GM12878 (cell line): ENCODE data around the gene STX8. TPM values are rescaled to one million over a fixed set of nuclear protein-coding genes. Genes with fewer than 3 reads are reported as not detected.
"Not testable (repeated sequence)": the region's sequence is repeated elsewhere in the genome, so short reads cannot be mapped to it uniquely, and the experiment has no call there.

Experiments used
- ATAC-seq: fragments of 200-7000 bp; cut with Tn5 transposase; 3 replicates; pipeline ENCODE4 v1.9.1; 2020; ENCODE audit warnings: mild to moderate bottlenecking, moderate library complexity
- BruUV-seq: library from RNA; stranded (reverse); fragments of 400-500 nt; replicated peaks from 2 replicates; lab custom pipeline; 2021; lab: Mats Ljungman, UMichigan
- CTCF ChIA-PET: fragments of 300-600 bp; sonication (Branson Sonifier 250); formaldehyde crosslinking; extraction: SDS; loops from one replicate; lab custom pipeline; 2021; ENCODE audit warnings: inconsistent platforms; lab: Yijun Ruan, JAX
- POLR2A ChIA-PET: fragments of 350-600 bp; formaldehyde crosslinking; extraction: SDS; loops from one replicate; lab custom pipeline; 2021; ENCODE audit warnings: inconsistent platforms; lab: Charles Lee
- RAD21 ChIA-PET: fragments of 300-600 bp; sonication (Branson Sonifier 250); formaldehyde crosslinking; loops from one replicate; lab custom pipeline; 2023; ENCODE audit warnings: antibody characterized with exemption; ENCODE audit not compliant: unreplicated experiment; lab: Charles Lee
- SMC1A ChIA-PET: fragments of 300-600 bp; sonication (Branson Sonifier 250); formaldehyde crosslinking; loops from one replicate; lab custom pipeline; 2023; ENCODE audit not compliant: unreplicated experiment, uncharacterized antibody; lab: Charles Lee
- DNase-seq: peaks from one replicate; pipeline ENCODE4 v3.0.0-alpha.2; 2011; ENCODE audit warnings: low read depth, low spot score
- FAIRE-seq: peaks from 3 replicates; lab custom pipeline; 2011; peaks lifted over from hg19 to GRCh38; lab: Jason Lieb, UNC
- H2AFZ ChIP-seq: 2 replicates; pipeline ENCODE4 v1.6.0; 2011; ENCODE audit warnings: low read depth, low read length, control low read depth; ENCODE audit not compliant: control insufficient read depth
- H3K27ac ChIP-seq: 2 replicates; pipeline ENCODE4 v1.5.1; 2011; ENCODE audit warnings: control low read depth; ENCODE audit not compliant: control insufficient read depth, insufficient read depth
- H3K27me3 ChIP-seq, 2 experiments: replicated peaks in 1 of 2; 2 replicates each; pipeline versions ENCODE4 v1.6.0 to v1.6.1; 2011; ENCODE audit warnings: low read length in 1 of 2; ENCODE audit not compliant: control insufficient read depth in 2 of 2, insufficient read depth in 2 of 2
- H3K36me3 ChIP-seq, 2 experiments: 2 replicates each; pipeline ENCODE4 v1.5.1; 2011; ENCODE audit warnings: low read length in 1 of 2; ENCODE audit not compliant: control insufficient read depth in 2 of 2, insufficient read depth in 2 of 2
- H3K4me1 ChIP-seq: 2 replicates; pipeline ENCODE4 v1.6.1; 2011; ENCODE audit warnings: mild to moderate bottlenecking, low read length, moderate library complexity, mixed read lengths; ENCODE audit not compliant: control insufficient read depth, insufficient read depth
- H3K4me2 ChIP-seq: 2 replicates; pipeline ENCODE4 v1.6.0; 2011; ENCODE audit warnings: control low read depth; ENCODE audit not compliant: control insufficient read depth, insufficient read depth
- H3K4me3 ChIP-seq: fragments of 200-600 bp; sonication (generic); 2 replicates; pipeline ENCODE4 v1.5.1; 2016
- H3K79me2 ChIP-seq: 2 replicates; pipeline ENCODE4 v1.6.0; 2011; ENCODE audit warnings: low read length; ENCODE audit not compliant: control insufficient read depth, insufficient read depth
- H3K9ac ChIP-seq: 2 replicates; pipeline ENCODE4 v1.8.0; 2011; ENCODE audit warnings: low read length, control low read depth, mixed read lengths; ENCODE audit not compliant: control insufficient read depth, insufficient read depth
- H3K9me3 ChIP-seq: replicated peaks from 3 replicates; pipeline ENCODE4 v1.5.1; 2011; ENCODE audit warnings: mild to moderate bottlenecking, low read length; ENCODE audit not compliant: control insufficient read depth, insufficient read depth
- H4K20me1 ChIP-seq: 2 replicates; pipeline ENCODE4 v1.6.0; 2011; ENCODE audit not compliant: control insufficient read depth, insufficient read depth
- ASH2L ChIP-seq: fragments of 300-600, 200-600 bp; sonication (generic); IDR thresholded peaks from 2 replicates; pipeline ENCODE4 v1.6.1; 2017; ENCODE audit warnings: low read depth, mild to moderate bottlenecking, borderline replicate concordance
- CEBPB ChIP-seq, 2 experiments: fragments of 150-350 bp in 1 of 2; IDR thresholded peaks; 2 replicates each; pipeline ENCODE4 v1.6.1; 2012 to 2014; ENCODE audit warnings: low read depth in 2 of 2, low read length in 2 of 2, borderline replicate concordance in 1 of 2, inconsistent platforms in 1 of 2
- JUNB ChIP-seq: IDR thresholded peaks from 2 replicates; pipeline ENCODE4 v1.6.1; 2016; ENCODE audit warnings: antibody characterized with exemption, mild to moderate bottlenecking
- MEF2A ChIP-seq: IDR thresholded peaks from 2 replicates; pipeline ENCODE4 v1.6.1; 2011; ENCODE audit warnings: low read depth, mild to moderate bottlenecking, low read length, moderate library complexity; ENCODE audit not compliant: insufficient read depth
- NFIC ChIP-seq: IDR thresholded peaks from 2 replicates; pipeline ENCODE4 v1.6.1; 2012; ENCODE audit warnings: low read depth, mild to moderate bottlenecking, inconsistent platforms, low read length, moderate library complexity
- NFYB ChIP-seq: IDR thresholded peaks from 2 replicates; pipeline ENCODE4 v1.6.1; 2011; ENCODE audit warnings: low read depth, mild to moderate bottlenecking, low read length, improper control_type of control experiment, moderate library complexity; ENCODE audit not compliant: insufficient read depth
- TAF1 ChIP-seq: IDR thresholded peaks from 2 replicates; pipeline ENCODE4 v1.6.1; 2011; ENCODE audit warnings: mild to moderate bottlenecking, low read depth, low read length, borderline replicate concordance
- WGBS: methylation state at CpG from one replicate; pipeline ENCODE4 v1.1.6; 2016; ENCODE audit warnings: low lambda C conversion rate; ENCODE audit not compliant: insufficient replicate concordance, insufficient coverage; ENCODE audit errors: missing lambda C conversion rate; 5-methylcytosine and 5-hydroxymethylcytosine counted together
- in situ Hi-C: fragments of 300-500 bp; cut with MboI; formaldehyde crosslinking; loops from 9 replicates; pipeline ENCODE4 v1.14.3; 2018; ENCODE audit warnings: mixed read lengths
- intact Hi-C: fragments of 100-400 bp; cut with micrococcal nuclease; formaldehyde crosslinking; loops from one replicate; pipeline ENCODE4 v1.14.2; 2022; ENCODE audit not compliant: unreplicated experiment
- polyA plus RNA-seq, 11 experiments: library from polyadenylated mRNA; depleted of rRNA in 4 of 11; unstranded in 6 of 11; stranded (reverse) in 5 of 11; fragments of >200 nt; fragmentation: Nextera tagmentation in 4 of 11; fragmentation: Illumina TruSeq in 1 of 11; extraction: Ambion mirVana in 4 of 11; extraction: Trizol in 1 of 11; gene quantifications; 1 replicate in 1 of 11; 2 replicates in 10 of 11; pipeline versions ENCODE4 v1.2.1 to v1.2.3, GENCODE V29; 2011 to 2016; ENCODE audit warnings: inconsistent platforms in 2 of 11, missing spikeins in 2 of 11, low read depth in 1 of 11
- total RNA-seq, 4 experiments: library from RNA; depleted of rRNA in 3 of 4; stranded (reverse); fragments of >200 nt in 3 of 4; fragmentation: Illumina TruSeq in 1 of 4; extraction: Trizol in 1 of 4; gene quantifications; 2 replicates each; pipeline versions ENCODE4 v1.2.1 to v1.2.3, GENCODE V29; 2013 to 2021
- TF ChIP-seq, protein P1 (sequence below): fragments of 450-650 bp; IDR thresholded peaks from 2 replicates; pipeline ENCODE4 v1.6.1; 2014; ENCODE audit warnings: mild to moderate bottlenecking
- TF ChIP-seq, protein P2 (sequence below): IDR thresholded peaks from 2 replicates; pipeline ENCODE4 v1.6.1; 2012; ENCODE audit warnings: improper control_type of control experiment, low read depth, low read length; ENCODE audit not compliant: insufficient replicate concordance

The STX8 gene
- total and polyA plus RNA-seq, 10 of the 15 experiments (the other 5 are each of a cell fraction or from before 2014, with no cell fraction given) = 47.9 to 151 (median 72.9) TPM

DNA sequence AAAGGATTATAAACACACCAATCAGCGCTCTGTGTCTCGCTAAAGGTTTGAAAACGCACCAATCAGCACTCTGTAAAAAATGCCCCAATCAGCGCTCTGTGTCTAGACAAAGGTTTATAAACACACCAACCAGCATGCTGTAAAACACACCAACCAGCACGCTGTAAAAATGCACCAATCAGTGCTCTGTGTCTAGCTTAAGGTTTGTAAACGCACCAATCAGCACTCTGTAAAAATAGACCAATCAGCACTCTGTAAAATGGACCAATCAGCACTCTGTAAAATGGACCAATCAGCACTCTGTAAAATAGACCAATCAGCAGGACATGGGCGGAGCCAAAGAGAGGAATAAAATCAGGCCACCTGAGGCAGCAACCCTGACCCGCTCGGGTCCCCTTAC is 199.4 kb downstream of the STX8 start:
- RAD21 ChIA-PET = not testable (repeated sequence)

DNA sequence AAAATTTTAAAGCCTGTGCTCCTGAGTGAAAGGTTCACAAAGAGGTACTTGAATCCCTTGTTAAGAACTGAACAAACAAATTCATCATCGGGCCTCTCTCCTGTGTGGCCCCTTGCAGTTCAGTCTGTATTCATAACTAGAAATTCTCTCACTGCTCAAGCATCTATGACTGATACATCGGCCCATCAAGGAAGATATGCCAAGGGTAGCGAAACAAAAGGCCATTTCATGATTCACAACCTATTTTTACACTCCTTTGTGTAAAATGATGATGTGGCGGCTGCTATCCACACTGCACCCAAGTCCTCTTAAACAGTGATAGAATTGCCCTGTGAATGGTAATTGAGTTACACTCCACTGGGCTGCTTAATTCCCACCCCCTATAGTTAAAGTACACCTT is 204.6 kb downstream of the STX8 start:
- no peak overlapping the region for H2AFZ ChIP-seq
- no peaks in the 10 kb centered on the region for H3K79me2 ChIP-seq
- DNase-seq (peak; percentile 37), FAIRE-seq (peak; percentile 13), ATAC-seq (peak; percentile 89)
- no TSS peak for BruUV-seq
- WGBS = 27% methylated on average over 4 of the region's 4 CpGs
- no peaks in the 10 kb centered on the region for H3K9me3 ChIP-seq
- H4K20me1 ChIP-seq = no peaks in the 10 kb centered on the region
- ChIA-PET POLR2A (interaction anchor here (0.8 kb wide), 1 partner anchor 24 kb away, joined by 3 read pairs; no protein-coding TSS in a partner anchor), SMC1A (no interaction called here), RAD21 (interaction anchor here (1.1 kb wide), 1 partner anchor 133 kb away, joined by 3 read pairs; no protein-coding TSS in a partner anchor), CTCF (interaction anchor here (2.2 kb wide), 1 partner anchor 18 kb away, joined by 7 read pairs; no protein-coding TSS in a partner anchor)
- H3K4me2 ChIP-seq = peak overlapping the region; percentile 51
- H3K27me3 ChIP-seq = no peaks in the 10 kb centered on the region
- 0 out of 2 replicates have a peak, but pooled peaks have one; percentile 16 for TF ChIP-seq NFIC
- TF ChIP-seq JUNB = peak; percentile 63
- no peak for TF ChIP-seq TAF1
- no peak for TF ChIP-seq ASH2L
- peak; percentile 61; the same call in 1 of the 2 replicates for TF ChIP-seq MEF2A
- TF ChIP-seq CEBPB (IDR thresholded peaks at IDR 0.05; ENCODE audit: borderline replicate concordance in 1 of 2, low read depth in 2 of 2, low read length in 2 of 2) = no peak
- TF ChIP-seq, protein P1, sequence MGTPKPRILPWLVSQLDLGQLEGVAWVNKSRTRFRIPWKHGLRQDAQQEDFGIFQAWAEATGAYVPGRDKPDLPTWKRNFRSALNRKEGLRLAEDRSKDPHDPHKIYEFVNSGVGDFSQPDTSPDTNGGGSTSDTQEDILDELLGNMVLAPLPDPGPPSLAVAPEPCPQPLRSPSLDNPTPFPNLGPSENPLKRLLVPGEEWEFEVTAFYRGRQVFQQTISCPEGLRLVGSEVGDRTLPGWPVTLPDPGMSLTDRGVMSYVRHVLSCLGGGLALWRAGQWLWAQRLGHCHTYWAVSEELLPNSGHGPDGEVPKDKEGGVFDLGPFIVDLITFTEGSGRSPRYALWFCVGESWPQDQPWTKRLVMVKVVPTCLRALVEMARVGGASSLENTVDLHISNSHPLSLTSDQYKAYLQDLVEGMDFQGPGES = no peak
- TF ChIP-seq, protein P2, sequence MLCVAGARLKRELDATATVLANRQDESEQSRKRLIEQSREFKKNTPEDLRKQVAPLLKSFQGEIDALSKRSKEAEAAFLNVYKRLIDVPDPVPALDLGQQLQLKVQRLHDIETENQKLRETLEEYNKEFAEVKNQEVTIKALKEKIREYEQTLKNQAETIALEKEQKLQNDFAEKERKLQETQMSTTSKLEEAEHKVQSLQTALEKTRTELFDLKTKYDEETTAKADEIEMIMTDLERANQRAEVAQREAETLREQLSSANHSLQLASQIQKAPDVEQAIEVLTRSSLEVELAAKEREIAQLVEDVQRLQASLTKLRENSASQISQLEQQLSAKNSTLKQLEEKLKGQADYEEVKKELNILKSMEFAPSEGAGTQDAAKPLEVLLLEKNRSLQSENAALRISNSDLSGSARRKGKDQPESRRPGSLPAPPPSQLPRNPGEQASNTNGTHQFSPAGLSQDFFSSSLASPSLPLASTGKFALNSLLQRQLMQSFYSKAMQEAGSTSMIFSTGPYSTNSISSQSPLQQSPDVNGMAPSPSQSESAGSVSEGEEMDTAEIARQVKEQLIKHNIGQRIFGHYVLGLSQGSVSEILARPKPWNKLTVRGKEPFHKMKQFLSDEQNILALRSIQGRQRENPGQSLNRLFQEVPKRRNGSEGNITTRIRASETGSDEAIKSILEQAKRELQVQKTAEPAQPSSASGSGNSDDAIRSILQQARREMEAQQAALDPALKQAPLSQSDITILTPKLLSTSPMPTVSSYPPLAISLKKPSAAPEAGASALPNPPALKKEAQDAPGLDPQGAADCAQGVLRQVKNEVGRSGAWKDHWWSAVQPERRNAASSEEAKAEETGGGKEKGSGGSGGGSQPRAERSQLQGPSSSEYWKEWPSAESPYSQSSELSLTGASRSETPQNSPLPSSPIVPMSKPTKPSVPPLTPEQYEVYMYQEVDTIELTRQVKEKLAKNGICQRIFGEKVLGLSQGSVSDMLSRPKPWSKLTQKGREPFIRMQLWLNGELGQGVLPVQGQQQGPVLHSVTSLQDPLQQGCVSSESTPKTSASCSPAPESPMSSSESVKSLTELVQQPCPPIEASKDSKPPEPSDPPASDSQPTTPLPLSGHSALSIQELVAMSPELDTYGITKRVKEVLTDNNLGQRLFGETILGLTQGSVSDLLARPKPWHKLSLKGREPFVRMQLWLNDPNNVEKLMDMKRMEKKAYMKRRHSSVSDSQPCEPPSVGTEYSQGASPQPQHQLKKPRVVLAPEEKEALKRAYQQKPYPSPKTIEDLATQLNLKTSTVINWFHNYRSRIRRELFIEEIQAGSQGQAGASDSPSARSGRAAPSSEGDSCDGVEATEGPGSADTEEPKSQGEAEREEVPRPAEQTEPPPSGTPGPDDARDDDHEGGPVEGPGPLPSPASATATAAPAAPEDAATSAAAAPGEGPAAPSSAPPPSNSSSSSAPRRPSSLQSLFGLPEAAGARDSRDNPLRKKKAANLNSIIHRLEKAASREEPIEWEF = no peak
- H3K36me3 ChIP-seq = no peaks in the 10 kb centered on the region
- intact Hi-C loops = no loop called here
- H3K4me1 ChIP-seq = peaks cover 12% of the 10 kb centered on the region
- in situ Hi-C loops = no loop called here
- H3K4me3 ChIP-seq = no peak overlapping the region
- no peak overlapping the region for H3K9ac ChIP-seq
- no peak overlapping the region for H3K27ac ChIP-seq

More for the DNA sequence above, 199.4 kb downstream of the STX8 start:
- TF ChIP-seq NFYB = peak; percentile 64
- TF ChIP-seq, all 136 proteins: peak for 1; not testable (repeated sequence) for 135
- CTCF ChIA-PET, DNase-seq, BruUV-seq, ATAC-seq, in situ Hi-C loops, H3K4me3 ChIP-seq, H4K20me1 ChIP-seq, H3K27ac ChIP-seq, FAIRE-seq, H3K27me3 ChIP-seq, H3K9ac ChIP-seq, H3K79me2 ChIP-seq, H3K4me2 ChIP-seq, H3K4me1 ChIP-seq, POLR2A ChIA-PET, H2AFZ ChIP-seq, H3K36me3 ChIP-seq, H3K9me3 ChIP-seq, intact Hi-C loops: not testable (repeated sequence)
- SMC1A ChIA-PET = interaction anchor here (0.6 kb wide), 1 partner anchor 186 kb away, joined by 4 read pairs; no protein-coding TSS in a partner anchor
- 92% methylated on average over 9 of the region's 9 CpGs for WGBS
